ENCODE results near the gene ATP5MC2.
"Not testable (repeated sequence)": the region's sequence is repeated elsewhere in the genome, so short reads cannot be mapped to it uniquely, and the experiment has no call there.

Gene ATP5MC2

GRCh38 chr12:53643232-53643979 is 32.5 kb downstream of the ATP5MC2 start:
- TF ChIP-seq CTCF (conservative IDR thresholded peaks at IDR 0.05; ENCODE audit: control insufficient read depth, insufficient read depth, low read depth, low read length), result no peak
- H3K4me3 ChIP-seq (ENCODE audit: control insufficient read depth, low read depth, low read length), result no peak overlapping the region
- DNase-seq (ENCODE audit: low read depth), result no peak

- DNase-seq (ENCODE audit: low read depth), result no peak
- no peak overlapping the region for H3K4me3 ChIP-seq (ENCODE audit: control insufficient read depth, low read depth, low read length)
- no peak for TF ChIP-seq CTCF (conservative IDR thresholded peaks at IDR 0.05; ENCODE audit: control insufficient read depth, insufficient read depth, low read depth, low read length)
Measured at GRCh38 chr12:53638057-53638456, 37.8 kb downstream of the ATP5MC2 start.

DNA sequence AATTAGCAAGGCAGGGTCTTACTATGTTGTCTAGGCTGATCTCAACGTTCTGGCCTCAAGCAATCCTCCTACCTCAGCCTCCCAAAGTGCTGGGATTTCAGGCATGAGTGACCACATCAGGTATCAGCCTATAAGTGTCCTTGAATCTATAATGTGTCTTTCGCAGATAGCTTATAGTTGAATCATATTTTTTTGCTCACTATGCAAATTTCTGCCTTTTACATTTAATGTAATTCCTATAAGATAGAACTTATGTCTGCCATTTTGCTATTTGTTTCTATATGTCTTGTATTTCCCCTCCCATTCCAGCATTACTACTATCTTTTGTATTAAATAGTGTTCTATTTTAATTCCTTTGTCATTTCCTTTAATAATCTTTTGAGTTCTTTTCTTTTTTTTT is 39.2 kb downstream of the ATP5MC2 start:
- DNase-seq (ENCODE audit: low read depth), result no peak
- TF ChIP-seq CTCF (conservative IDR thresholded peaks at IDR 0.05; ENCODE audit: control insufficient read depth, insufficient read depth, low read depth, low read length), result no peak
- H3K4me3 ChIP-seq (ENCODE audit: control insufficient read depth, low read depth, low read length), result no peak overlapping the region

DNA sequence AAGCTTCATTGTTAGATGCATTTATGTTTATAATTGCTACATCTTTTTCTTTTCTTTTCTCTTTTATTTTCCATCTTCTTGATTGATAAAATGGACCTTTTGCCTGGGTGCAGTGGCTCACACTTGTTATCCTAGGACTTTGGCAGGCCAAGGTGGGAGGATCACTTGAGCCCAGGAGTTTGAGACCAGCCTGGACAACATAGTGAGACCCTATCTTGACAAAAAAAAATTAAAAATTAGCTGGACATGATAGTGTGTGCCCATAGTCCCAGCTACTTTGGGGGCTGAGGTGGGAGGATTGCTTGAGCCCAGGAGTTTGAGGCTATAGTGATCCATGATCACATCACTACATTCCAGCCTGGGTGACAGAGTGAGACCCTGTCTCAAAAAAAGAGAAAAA is 40.2 kb downstream of the ATP5MC2 start:
- H3K4me3 ChIP-seq (ENCODE audit: control insufficient read depth, low read depth, low read length), result not testable (repeated sequence)

DNA sequence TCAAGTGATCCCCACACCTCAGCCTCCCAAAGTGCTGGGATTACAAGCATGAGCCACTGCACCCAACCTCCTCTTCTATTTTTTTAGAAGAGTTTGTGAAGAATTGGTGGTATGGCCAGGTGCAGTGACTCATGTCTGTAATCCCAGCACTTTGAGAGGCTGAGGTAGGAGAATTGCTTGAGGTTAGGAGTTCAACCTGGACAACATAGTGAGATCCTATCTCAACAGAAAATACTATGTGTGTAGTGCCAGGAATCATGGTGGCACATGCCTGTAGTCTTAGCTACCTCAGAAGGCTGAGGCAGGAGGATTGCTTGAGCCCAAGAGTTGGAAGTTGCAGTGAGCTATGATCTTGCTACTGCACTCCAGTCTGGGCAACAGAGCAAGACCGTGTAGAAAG is 44.2 kb downstream of the ATP5MC2 start:
- no peak overlapping the region for H3K4me3 ChIP-seq (ENCODE audit: control insufficient read depth, low read depth, low read length)
- DNase-seq (ENCODE audit: low read depth), result no peak
- no peak for TF ChIP-seq CTCF (conservative IDR thresholded peaks at IDR 0.05; ENCODE audit: control insufficient read depth, insufficient read depth, low read depth, low read length)

More for the DNA sequence above, 40.2 kb downstream of the ATP5MC2 start:
- DNase-seq (ENCODE audit: low read depth), result not testable (repeated sequence)

DNA sequence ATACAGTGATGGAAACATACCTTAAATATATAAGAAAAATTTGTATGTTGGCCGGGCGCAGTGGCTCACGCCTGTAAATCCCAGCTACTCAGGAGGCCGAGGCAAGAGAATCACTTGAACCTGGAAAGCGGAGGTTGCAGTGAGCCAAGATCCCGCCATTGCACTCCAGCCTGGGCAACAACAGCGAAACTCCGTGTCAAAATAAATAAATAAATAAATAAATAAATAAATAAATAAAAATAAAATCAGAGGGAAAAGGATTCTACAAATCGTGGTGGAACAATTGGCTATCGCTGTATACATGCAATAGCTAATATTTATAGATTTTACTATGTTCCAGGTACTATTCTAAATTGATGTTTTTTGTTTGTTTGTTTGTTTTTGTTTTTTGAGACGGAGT is 48.0 kb downstream of the ATP5MC2 start:
- no peak for TF ChIP-seq CTCF (conservative IDR thresholded peaks at IDR 0.05; ENCODE audit: control insufficient read depth, insufficient read depth, low read depth, low read length)
- no peak overlapping the region for H3K4me3 ChIP-seq (ENCODE audit: control insufficient read depth, low read depth, low read length)
- DNase-seq (ENCODE audit: low read depth), result no peak

DNA sequence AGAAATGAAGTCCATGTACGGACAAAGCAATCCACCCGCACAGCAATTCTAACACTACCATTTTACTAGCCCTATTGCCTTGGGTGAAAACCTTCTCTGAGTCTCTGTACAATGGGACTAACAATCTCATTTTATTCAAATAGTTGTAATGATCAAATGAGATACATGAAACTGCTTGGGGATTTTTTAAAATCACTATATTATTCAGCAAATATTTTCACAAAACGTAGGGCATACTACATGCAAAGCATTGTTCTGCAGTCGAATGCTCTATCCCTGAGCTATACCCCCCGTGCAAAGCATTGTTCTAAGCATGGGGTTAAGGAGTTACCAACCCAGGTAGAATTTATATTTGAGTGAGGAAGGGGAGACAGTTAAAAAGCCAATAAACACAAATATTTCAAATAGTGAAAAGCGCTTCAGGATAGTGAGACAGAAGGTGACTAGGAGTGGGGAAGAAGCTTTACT is 49.1 kb downstream of the ATP5MC2 start:
- no peak for TF ChIP-seq CTCF (conservative IDR thresholded peaks at IDR 0.05; ENCODE audit: control insufficient read depth, insufficient read depth, low read depth, low read length)
- H3K4me3 ChIP-seq (ENCODE audit: control insufficient read depth, low read depth, low read length), result peak overlapping the region; percentile 92

More for the DNA sequence above, 49.1 kb downstream of the ATP5MC2 start:
- no peak for DNase-seq (ENCODE audit: low read depth)

Measured in fibroblast of mammary gland (primary cell).